HepG2 (cell line): ENCODE measurements around the gene COX14. TPM values are rescaled to one million over a fixed set of nuclear protein-coding genes. Genes with fewer than 3 reads are reported as not detected.

Source experiments
- ASH2L ChIP-seq: fragments of 300-600, 200-600 bp; sonication (generic); IDR thresholded peaks from 2 replicates; pipeline ENCODE4 v1.7.0; 2017; ENCODE audit warnings: low read depth, mild to moderate bottlenecking, moderate library complexity, mixed read lengths, low read length; ENCODE audit not compliant: insufficient read length
- CEBPG ChIP-seq: IDR thresholded peaks from 2 replicates; pipeline ENCODE4 v1.6.1; 2016
- ETV6 ChIP-seq: sonication (generic); formaldehyde crosslinking; conservative IDR thresholded peaks from 2 replicates; pipeline ENCODE4 v1.4.0; 2020; ENCODE audit warnings: missing genetic modification reagents
- HDAC1 ChIP-seq: sonication (generic); formaldehyde crosslinking; IDR thresholded peaks from 2 replicates; pipeline ENCODE4 v1.5.1; 2020; ENCODE audit warnings: mild to moderate bottlenecking, missing genetic modification reagents
- HES4 ChIP-seq: sonication (generic); formaldehyde crosslinking; IDR thresholded peaks from 2 replicates; pipeline ENCODE4 v1.9.0; 2021; ENCODE audit warnings: mild to moderate bottlenecking, missing genetic modification reagents, borderline replicate concordance
- HOXD1 ChIP-seq: sonication (generic); formaldehyde crosslinking; IDR thresholded peaks from 2 replicates; pipeline ENCODE4 v1.5.0; 2020; ENCODE audit warnings: missing genetic modification reagents
- KDM6A ChIP-seq: IDR thresholded peaks from 2 replicates; pipeline ENCODE4 v1.6.1; 2016; ENCODE audit warnings: low read depth
- MED8 ChIP-seq: sonication (generic); formaldehyde crosslinking; IDR thresholded peaks from 2 replicates; pipeline ENCODE4 v1.8.1; 2023; ENCODE audit warnings: mild to moderate bottlenecking, missing genetic modification reagents; ENCODE audit not compliant: insufficient replicate concordance
- MYC ChIP-seq: sonication (generic); formaldehyde crosslinking; IDR thresholded peaks from 2 replicates; pipeline ENCODE4 v1.9.0; 2021; ENCODE audit warnings: missing genetic modification reagents, borderline replicate concordance
- NR3C1 ChIP-seq: sonication (generic); formaldehyde crosslinking; IDR thresholded peaks from 2 replicates; pipeline ENCODE4 v1.4.0; 2020; ENCODE audit warnings: missing genetic modification reagents
- PCBP1 ChIP-seq: fragments of 200-400 bp; formaldehyde crosslinking; IDR thresholded peaks from 2 replicates; pipeline ENCODE4 v1.6.1; 2017; ENCODE audit warnings: mild to moderate bottlenecking, low read depth, low read length, borderline replicate concordance
- RBFOX2 ChIP-seq: fragments of 200-400 bp; formaldehyde crosslinking; IDR thresholded peaks from 2 replicates; pipeline ENCODE4 v1.6.1; 2017; ENCODE audit warnings: low read depth, mild to moderate bottlenecking, low read length
- SRSF4 ChIP-seq: fragments of 200-400 bp; formaldehyde crosslinking; IDR thresholded peaks from one replicate; pipeline ENCODE4 v1.6.1; 2018; ENCODE audit warnings: mild to moderate bottlenecking, low read depth, low read length, moderate library complexity; ENCODE audit not compliant: poor library complexity, severe bottlenecking
- STAG1 ChIP-seq: sonication (generic); formaldehyde crosslinking; IDR thresholded peaks from 2 replicates; pipeline ENCODE4 v1.4.0; 2020; ENCODE audit warnings: missing genetic modification reagents
- TARDBP ChIP-seq: sonication (generic); formaldehyde crosslinking; IDR thresholded peaks from 2 replicates; pipeline ENCODE4 v1.8.0; 2022; ENCODE audit warnings: mild to moderate bottlenecking, missing genetic modification reagents
- ZFP36L1 ChIP-seq: sonication (generic); formaldehyde crosslinking; IDR thresholded peaks from 2 replicates; pipeline ENCODE4 v1.8.0; 2022; ENCODE audit warnings: mild to moderate bottlenecking, missing genetic modification reagents, moderate library complexity
- ZNF264 ChIP-seq: sonication (generic); formaldehyde crosslinking; IDR thresholded peaks from 2 replicates; pipeline ENCODE4 v1.4.0; 2020; ENCODE audit warnings: missing genetic modification reagents
- ZNF335 ChIP-seq: sonication (generic); formaldehyde crosslinking; IDR thresholded peaks from 2 replicates; pipeline ENCODE4 v1.4.0; 2020; ENCODE audit warnings: missing genetic modification reagents
- ZNF446 ChIP-seq: sonication (generic); formaldehyde crosslinking; IDR thresholded peaks from 2 replicates; pipeline ENCODE4 v1.5.0; 2020; ENCODE audit warnings: mild to moderate bottlenecking, missing genetic modification reagents
- ZNF660 ChIP-seq: sonication (generic); formaldehyde crosslinking; IDR thresholded peaks from 2 replicates; pipeline ENCODE4 v1.5.1; 2020; ENCODE audit warnings: mild to moderate bottlenecking, low read depth, missing genetic modification reagents, borderline replicate concordance
- ZSCAN22 ChIP-seq: sonication (generic); formaldehyde crosslinking; IDR thresholded peaks from 2 replicates; pipeline ENCODE4 v1.4.0; 2020; ENCODE audit warnings: mild to moderate bottlenecking, missing genetic modification reagents
- ZSCAN25 ChIP-seq: sonication (generic); formaldehyde crosslinking; IDR thresholded peaks from 2 replicates; pipeline ENCODE4 v1.8.0; 2022; ENCODE audit warnings: mild to moderate bottlenecking, missing genetic modification reagents
- ZSCAN9 ChIP-seq: IDR thresholded peaks from 2 replicates; pipeline ENCODE4 v1.6.1; 2016; ENCODE audit warnings: borderline replicate concordance
- polyA plus RNA-seq, 8 experiments: library from polyadenylated mRNA; depleted of rRNA in 3 of 8; stranded (reverse) in 7 of 8; unstranded in 1 of 8; fragments of >200 nt; fragmentation: Illumina TruSeq in 4 of 8; extraction: Trizol in 4 of 8; gene quantifications; 2 replicates each; pipeline versions ENCODE4 v1.2.1 to v1.2.3, GENCODE V29; 2011 to 2016; ENCODE audit warnings: low read depth in 4 of 8, missing spikeins in 1 of 8, mixed read lengths in 1 of 8; ENCODE audit not compliant: insufficient read depth in 1 of 8
- total RNA-seq, 5 experiments: library from RNA; depleted of rRNA; stranded (reverse); fragments of >200 nt; fragmentation: Illumina TruSeq; extraction: Trizol; gene quantifications; 2 replicates each; pipeline ENCODE4 v1.2.3, GENCODE V29; 2016; ENCODE audit warnings: low read depth in 1 of 5
- TF ChIP-seq, protein P1 (sequence below): sonication (generic); formaldehyde crosslinking; IDR thresholded peaks from 2 replicates; pipeline ENCODE4 v1.5.0; 2020; ENCODE audit warnings: mild to moderate bottlenecking, missing genetic modification reagents, moderate library complexity
- TF ChIP-seq, protein P2 (sequence below): sonication (generic); formaldehyde crosslinking; IDR thresholded peaks from 2 replicates; pipeline ENCODE4 v1.4.0; 2020; ENCODE audit warnings: missing genetic modification reagents, borderline replicate concordance
- TF ChIP-seq, protein P3 (sequence below): sonication (generic); formaldehyde crosslinking; IDR thresholded peaks from 2 replicates; pipeline ENCODE4 v1.8.0; 2022; ENCODE audit warnings: missing genetic modification reagents, mild to moderate bottlenecking, borderline replicate concordance

Gene COX14
- total and polyA plus RNA-seq, 2 of the 13 experiments (the other 11 are each of a cell fraction or from before 2014, with no cell fraction given), result 53.0 to 71.6 TPM

DNA sequence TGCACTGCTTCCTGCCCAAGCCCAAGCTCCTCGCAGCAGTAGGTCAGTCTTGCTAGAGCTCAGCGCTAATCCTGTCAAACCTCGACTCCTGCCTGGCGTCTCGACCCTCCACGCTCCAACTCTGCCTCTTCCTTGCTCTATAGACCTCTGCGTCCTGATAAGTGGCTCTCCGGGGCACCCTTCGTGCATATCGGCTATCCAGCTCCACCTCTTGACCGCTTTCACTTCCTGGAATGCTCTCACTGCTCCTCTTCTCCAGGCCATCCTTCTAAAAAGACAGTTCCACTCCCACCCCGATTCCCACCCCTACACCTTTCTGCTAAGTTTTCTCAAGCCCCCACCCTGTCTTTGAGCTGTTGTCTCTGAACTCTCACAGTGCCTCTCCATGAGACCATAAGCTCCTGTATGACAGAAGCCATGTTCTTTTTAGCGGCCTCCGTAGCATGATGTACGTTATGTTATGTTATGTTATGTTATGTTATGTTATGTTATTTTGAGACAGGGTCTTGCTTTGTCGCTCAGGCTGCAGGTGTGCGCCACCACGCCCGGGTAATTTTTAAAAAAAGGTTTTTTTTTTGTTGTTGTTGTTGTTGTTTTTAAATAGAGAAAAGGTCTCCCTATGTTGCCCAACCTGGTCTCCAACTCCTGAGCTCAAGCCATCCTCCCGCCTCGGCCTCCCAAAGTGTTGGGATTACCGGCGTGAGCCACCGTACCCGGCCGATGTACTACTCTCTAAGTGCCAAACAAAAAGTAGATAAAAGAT lies 601 bp downstream of the COX14 start (continued):
- TF ChIP-seq MED8 (CRISPR knock-in tag) (no peak), RBFOX2 (peak; percentile 4; the same call in 1 of the 2 replicates), ZNF446 (CRISPR knock-in tag) (0 out of 2 replicates have a peak, but pooled peaks have one; percentile 64), NR3C1 (CRISPR knock-in tag) (no peak), HOXD1 (CRISPR knock-in tag) (0 out of 2 replicates have a peak, but pooled peaks have one; percentile 41), ZNF335 (no peak), ZSCAN25 (CRISPR knock-in tag) (0 out of 2 replicates have a peak, but pooled peaks have one; percentile 49), PCBP1 (no peak), ZSCAN22 (CRISPR knock-in tag) (no peak), CEBPG (CRISPR knock-in tag) (no peak), ETV6 (no peak), ZNF264 (CRISPR knock-in tag) (0 out of 2 replicates have a peak, but pooled peaks have one; percentile 1), ASH2L (peak; percentile 22), ZFP36L1 (no peak), ZNF660 (no peak), HDAC1 (CRISPR knock-in tag) (peak; percentile 75; the same call in 1 of the 2 replicates), STAG1 (peak; percentile 33), KDM6A (CRISPR knock-in tag) (no peak), ZSCAN9 (CRISPR knock-in tag) (no peak; the same call in 1 of the 2 replicates), MYC (CRISPR knock-in tag) (0 out of 2 replicates have a peak, but pooled peaks have one; percentile 35), TARDBP (CRISPR knock-in tag) (0 out of 2 replicates have a peak, but pooled peaks have one; percentile 16), SRSF4 (no peak), HES4 (0 out of 2 replicates have a peak, but pooled peaks have one; percentile 68)
- TF ChIP-seq, protein P1, sequence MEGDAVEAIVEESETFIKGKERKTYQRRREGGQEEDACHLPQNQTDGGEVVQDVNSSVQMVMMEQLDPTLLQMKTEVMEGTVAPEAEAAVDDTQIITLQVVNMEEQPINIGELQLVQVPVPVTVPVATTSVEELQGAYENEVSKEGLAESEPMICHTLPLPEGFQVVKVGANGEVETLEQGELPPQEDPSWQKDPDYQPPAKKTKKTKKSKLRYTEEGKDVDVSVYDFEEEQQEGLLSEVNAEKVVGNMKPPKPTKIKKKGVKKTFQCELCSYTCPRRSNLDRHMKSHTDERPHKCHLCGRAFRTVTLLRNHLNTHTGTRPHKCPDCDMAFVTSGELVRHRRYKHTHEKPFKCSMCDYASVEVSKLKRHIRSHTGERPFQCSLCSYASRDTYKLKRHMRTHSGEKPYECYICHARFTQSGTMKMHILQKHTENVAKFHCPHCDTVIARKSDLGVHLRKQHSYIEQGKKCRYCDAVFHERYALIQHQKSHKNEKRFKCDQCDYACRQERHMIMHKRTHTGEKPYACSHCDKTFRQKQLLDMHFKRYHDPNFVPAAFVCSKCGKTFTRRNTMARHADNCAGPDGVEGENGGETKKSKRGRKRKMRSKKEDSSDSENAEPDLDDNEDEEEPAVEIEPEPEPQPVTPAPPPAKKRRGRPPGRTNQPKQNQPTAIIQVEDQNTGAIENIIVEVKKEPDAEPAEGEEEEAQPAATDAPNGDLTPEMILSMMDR (CRISPR knock-in tag), result peak; percentile 52
- TF ChIP-seq, protein P2, sequence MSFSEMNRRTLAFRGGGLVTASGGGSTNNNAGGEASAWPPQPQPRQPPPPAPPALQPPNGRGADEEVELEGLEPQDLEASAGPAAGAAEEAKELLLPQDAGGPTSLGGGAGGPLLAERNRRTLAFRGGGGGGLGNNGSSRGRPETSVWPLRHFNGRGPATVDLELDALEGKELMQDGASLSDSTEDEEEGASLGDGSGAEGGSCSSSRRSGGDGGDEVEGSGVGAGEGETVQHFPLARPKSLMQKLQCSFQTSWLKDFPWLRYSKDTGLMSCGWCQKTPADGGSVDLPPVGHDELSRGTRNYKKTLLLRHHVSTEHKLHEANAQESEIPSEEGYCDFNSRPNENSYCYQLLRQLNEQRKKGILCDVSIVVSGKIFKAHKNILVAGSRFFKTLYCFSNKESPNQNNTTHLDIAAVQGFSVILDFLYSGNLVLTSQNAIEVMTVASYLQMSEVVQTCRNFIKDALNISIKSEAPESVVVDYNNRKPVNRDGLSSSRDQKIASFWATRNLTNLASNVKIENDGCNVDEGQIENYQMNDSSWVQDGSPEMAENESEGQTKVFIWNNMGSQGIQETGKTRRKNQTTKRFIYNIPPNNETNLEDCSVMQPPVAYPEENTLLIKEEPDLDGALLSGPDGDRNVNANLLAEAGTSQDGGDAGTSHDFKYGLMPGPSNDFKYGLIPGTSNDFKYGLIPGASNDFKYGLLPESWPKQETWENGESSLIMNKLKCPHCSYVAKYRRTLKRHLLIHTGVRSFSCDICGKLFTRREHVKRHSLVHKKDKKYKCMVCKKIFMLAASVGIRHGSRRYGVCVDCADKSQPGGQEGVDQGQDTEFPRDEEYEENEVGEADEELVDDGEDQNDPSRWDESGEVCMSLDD (CRISPR knock-in tag), result no peak
- TF ChIP-seq, protein P3, sequence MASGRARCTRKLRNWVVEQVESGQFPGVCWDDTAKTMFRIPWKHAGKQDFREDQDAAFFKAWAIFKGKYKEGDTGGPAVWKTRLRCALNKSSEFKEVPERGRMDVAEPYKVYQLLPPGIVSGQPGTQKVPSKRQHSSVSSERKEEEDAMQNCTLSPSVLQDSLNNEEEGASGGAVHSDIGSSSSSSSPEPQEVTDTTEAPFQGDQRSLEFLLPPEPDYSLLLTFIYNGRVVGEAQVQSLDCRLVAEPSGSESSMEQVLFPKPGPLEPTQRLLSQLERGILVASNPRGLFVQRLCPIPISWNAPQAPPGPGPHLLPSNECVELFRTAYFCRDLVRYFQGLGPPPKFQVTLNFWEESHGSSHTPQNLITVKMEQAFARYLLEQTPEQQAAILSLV (CRISPR knock-in tag), result peak; percentile 79; the same call in 1 of the 2 replicates
